ENCODE measurements around the gene G2E3. TPM values are rescaled to one million over a fixed set of nuclear protein-coding genes. Genes with fewer than 3 reads are reported as not detected.

The G2E3 gene
- total and polyA plus RNA-seq, 11 donors, result 2.4 to 10.2 (median 6.8) TPM

DNA sequence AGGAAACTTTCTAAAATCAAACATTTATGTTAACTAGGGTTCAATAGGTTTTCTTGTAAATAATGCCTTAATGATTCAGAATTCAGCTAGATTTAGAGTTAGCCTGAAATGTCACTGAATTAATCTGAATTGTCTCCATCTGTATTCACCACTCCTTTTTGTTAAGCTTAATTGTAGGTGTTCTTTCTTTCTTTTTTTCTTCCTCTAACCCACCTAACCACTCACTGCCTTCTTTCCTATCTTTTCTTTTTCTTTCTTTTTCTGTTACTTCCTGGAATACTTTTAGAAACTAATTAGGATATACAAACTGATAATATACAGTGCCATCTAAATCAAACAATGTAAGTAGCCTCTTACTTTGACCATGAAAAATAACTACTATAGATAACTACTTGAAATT, 29.9 kb downstream of the G2E3 start:
- Histone ChIP-seq H3K4me1 (no peaks in the 10 kb centered on the region), H3K9me3 (peaks cover 0 to 19% (median 4%) of the 10 kb centered on the region in 12 donors), H3K4me3 (no peak overlapping the region), H3K27ac (no peak overlapping the region), H3K36me3 (peaks cover 0 to 56% (median 49%) of the 10 kb centered on the region in 9 donors), H3K27me3 (no peaks in the 10 kb centered on the region)
- TF ChIP-seq POLR2A (IDR thresholded peaks at IDR 0.05), result no peak
- TF ChIP-seq, protein P1, sequence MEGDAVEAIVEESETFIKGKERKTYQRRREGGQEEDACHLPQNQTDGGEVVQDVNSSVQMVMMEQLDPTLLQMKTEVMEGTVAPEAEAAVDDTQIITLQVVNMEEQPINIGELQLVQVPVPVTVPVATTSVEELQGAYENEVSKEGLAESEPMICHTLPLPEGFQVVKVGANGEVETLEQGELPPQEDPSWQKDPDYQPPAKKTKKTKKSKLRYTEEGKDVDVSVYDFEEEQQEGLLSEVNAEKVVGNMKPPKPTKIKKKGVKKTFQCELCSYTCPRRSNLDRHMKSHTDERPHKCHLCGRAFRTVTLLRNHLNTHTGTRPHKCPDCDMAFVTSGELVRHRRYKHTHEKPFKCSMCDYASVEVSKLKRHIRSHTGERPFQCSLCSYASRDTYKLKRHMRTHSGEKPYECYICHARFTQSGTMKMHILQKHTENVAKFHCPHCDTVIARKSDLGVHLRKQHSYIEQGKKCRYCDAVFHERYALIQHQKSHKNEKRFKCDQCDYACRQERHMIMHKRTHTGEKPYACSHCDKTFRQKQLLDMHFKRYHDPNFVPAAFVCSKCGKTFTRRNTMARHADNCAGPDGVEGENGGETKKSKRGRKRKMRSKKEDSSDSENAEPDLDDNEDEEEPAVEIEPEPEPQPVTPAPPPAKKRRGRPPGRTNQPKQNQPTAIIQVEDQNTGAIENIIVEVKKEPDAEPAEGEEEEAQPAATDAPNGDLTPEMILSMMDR (IDR thresholded peaks at IDR 0.05), result no peak
- DNase-seq, result no peak
- no peak for ATAC-seq
- intact Hi-C loops (cut with DNase I), result no loop called here

DNA sequence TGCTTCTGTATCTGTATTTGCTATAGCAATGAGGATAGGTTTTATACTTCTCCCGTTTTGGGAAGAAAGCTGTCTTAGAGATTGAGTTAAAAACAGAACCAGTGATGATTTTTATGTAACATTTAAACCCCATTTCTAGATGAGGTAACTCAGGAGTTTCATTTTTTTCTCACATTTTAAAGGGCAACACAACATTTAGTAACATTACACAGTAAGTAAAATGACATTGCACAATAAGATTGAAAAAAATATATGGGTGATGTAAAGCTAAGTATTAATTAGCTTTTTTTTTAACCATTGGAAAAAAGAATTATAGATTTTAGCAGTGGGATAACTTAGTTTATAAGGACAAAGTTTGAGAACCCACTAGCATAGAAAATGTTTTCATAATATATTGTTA, 38.0 kb downstream of the G2E3 start:
- WGBS, 4 donors, result 76 to 83% (median 79%) methylated on average over 1 of the region's 1 CpG
- H3K4me1 ChIP-seq, result no peaks in the 10 kb centered on the region
- no peak for ATAC-seq
- intact Hi-C loops (cut with DNase I), result no loop called here
- peaks cover 0 to 78% (median 50%) of the 10 kb centered on the region in 9 donors for H3K36me3 ChIP-seq
- DNase-seq, result no peak
- H3K27me3 ChIP-seq, result no peaks in the 10 kb centered on the region
- TF ChIP-seq POLR2A (IDR thresholded peaks at IDR 0.05), result no peak
- TF ChIP-seq, protein P1 (IDR thresholded peaks at IDR 0.05), result no peak
- no peaks in the 10 kb centered on the region for H3K9me3 ChIP-seq
- no peak overlapping the region for H3K27ac ChIP-seq
- H3K4me3 ChIP-seq, result no peak overlapping the region

- no peaks in the 10 kb centered on the region for H3K4me1 ChIP-seq
- no peak for ATAC-seq
- no peak for DNase-seq
- no peak overlapping the region for H3K27ac ChIP-seq
- H3K27me3 ChIP-seq, result no peaks in the 10 kb centered on the region
- TF ChIP-seq POLR2A (IDR thresholded peaks at IDR 0.05), result no peak
- TF ChIP-seq, protein P1 (IDR thresholded peaks at IDR 0.05), result no peak
- intact Hi-C loops (cut with DNase I), result no loop called here
- no peaks in the 10 kb centered on the region for H3K9me3 ChIP-seq
- no peak overlapping the region for H3K4me3 ChIP-seq
- H3K36me3 ChIP-seq, result peaks cover 0 to 78% (median 50%) of the 10 kb centered on the region in 9 donors
Observed at GRCh38 chr14:30597504-30597903, 38.5 kb downstream of the G2E3 start.

DNA sequence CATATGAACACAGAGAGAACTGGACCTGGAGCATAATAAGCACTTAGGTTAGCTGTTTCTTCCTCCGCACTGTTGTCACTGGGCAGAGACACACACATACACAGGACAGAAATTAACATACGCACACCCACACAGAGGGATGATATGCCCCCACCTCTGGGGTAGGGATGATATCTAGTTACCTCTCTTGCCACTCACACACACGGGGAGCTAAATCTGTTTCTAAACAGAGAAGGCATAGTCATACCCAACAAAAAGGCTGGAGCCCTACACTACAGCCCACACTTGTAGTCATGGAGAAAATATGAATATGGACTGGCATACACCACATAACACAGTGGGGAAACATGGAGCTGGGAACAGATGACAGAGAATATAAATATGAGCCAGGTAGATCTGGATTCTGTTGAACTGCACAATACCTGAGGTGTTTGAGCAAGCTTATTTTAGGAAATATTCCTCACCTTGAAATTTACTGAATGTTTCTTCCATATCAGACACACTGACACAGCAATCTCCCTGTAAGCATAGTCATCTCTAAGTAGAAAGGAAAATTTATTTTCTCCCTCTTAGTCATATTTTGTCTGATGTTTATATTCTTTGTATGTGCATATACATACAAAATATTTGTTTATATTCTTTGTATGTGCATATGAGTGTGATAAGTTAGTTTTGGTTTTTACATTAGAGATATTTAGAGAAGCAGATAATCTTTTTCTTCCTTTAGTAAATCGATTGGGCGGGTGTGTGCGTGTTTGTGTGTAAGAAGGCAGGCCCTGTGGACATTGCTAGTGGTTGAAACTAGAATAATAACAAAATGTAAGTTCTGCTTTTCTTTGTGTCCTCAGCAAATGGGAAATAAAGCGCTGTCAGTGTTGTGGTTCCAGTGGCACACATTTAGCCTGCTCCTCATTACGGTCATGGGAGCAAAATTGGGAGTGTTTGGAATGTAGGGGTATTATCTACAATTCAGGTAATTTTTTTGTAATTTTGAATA, 42.3 kb downstream of the G2E3 start:
- Histone ChIP-seq H3K27ac (no peak overlapping the region), H3K9me3 (no peaks in the 10 kb centered on the region), H3K4me3 (no peak overlapping the region), H3K4me1 (no peaks in the 10 kb centered on the region), H3K27me3 (no peaks in the 10 kb centered on the region), H3K36me3 (peaks cover 0 to 97% (median 64%) of the 10 kb centered on the region in 9 donors)
- TF ChIP-seq POLR2A (IDR thresholded peaks at IDR 0.05), result no peak
- TF ChIP-seq, protein P1 (IDR thresholded peaks at IDR 0.05), result no peak
- WGBS, 4 donors, result 93 to 95% (median 93%) methylated on average over 8 of the region's 8 CpGs
- ATAC-seq (no peak), DNase-seq (no peak)
- intact Hi-C loops (cut with DNase I), result no loop called here
